ENCODE results near the gene SLX4IP.

The SLX4IP gene

GRCh38 chr20:10434832-10435812, at the start of gene SLX4IP:
Gene SLX4IP (plus strand): TSS chr20:10435305. CDS start chr20:10458205, 22,900 bp downstream.
- TF ChIP-seq CTCF (conservative IDR thresholded peaks at IDR 0.05; ENCODE audit: low read depth, low read length) = no peak
- Histone ChIP-seq H3K4me1 (ENCODE audit: low read depth, poor library complexity, severe bottlenecking) (peaks cover 13% of the 10 kb centered on the region), H2AFZ (ENCODE audit: low read depth) (peak within 1 kb of the TSS; percentile 39), H4K20me1 (ENCODE audit: insufficient read depth) (no peaks in the 10 kb centered on the region), H3K79me2 (ENCODE audit: insufficient read depth, low read depth) (peaks cover 14% of the 10 kb centered on the region; the same call in 1 of the 2 replicates), H3K36me3 (ENCODE audit: insufficient read depth) (no peaks in the 10 kb centered on the region), H3K9ac (peak within 1 kb of the TSS; percentile 94), H3K4me2 (peak within 1 kb of the TSS; percentile 31), H3K27me3 (ENCODE audit: insufficient read depth, low read depth) (no peaks in the 10 kb centered on the region), H3K27ac (peak within 1 kb of the TSS; percentile 89), H3K4me3 (IDR thresholded peaks at IDR 0.05; ENCODE audit: insufficient read depth, low read depth, low read length) (no peak within 1 kb of the TSS)

DNA sequence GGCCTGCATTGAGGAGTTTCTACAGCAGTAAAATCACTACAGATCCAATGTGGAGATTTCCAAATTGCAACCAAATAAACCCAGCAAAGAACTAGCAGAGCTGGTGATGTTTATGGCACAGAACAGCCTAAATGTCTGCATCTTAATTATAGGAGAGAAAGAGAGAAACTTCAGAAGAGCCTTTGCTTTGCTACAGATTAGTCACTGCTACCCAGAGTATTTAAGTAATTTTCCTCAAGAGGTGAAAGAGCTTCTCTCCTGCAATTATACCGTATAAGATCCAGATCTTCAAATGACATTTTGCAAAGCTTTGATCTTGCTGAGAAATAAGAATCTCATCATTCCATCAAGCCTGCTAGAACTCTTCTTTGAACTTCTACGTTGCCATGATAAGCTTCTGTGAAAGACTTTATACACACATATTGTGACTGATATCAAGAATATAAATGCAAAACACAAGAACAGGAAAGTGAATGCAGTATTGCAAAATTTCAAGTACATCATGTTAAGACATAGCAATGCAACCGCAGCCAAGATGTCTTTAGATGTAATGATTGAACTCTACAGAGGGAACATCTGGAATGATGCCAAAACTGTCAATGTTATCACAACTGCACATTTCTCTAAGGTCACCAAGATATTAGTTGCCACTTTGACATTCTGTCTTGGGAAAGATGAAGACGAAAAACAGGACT, 49.1 kb upstream of the SLX4IP start:
- Histone ChIP-seq H3K4me2 (no peak overlapping the region), H3K4me1 (ENCODE audit: low read depth, poor library complexity, severe bottlenecking) (no peaks in the 10 kb centered on the region), H3K36me3 (ENCODE audit: insufficient read depth) (no peaks in the 10 kb centered on the region), H3K27ac (no peak overlapping the region), H3K27me3 (ENCODE audit: insufficient read depth, low read depth) (no peaks in the 10 kb centered on the region), H4K20me1 (ENCODE audit: insufficient read depth) (no peaks in the 10 kb centered on the region), H3K79me2 (ENCODE audit: insufficient read depth, low read depth) (no peaks in the 10 kb centered on the region), H3K4me3 (IDR thresholded peaks at IDR 0.05; ENCODE audit: insufficient read depth, low read depth, low read length) (no peak overlapping the region), H3K9ac (no peak overlapping the region), H2AFZ (ENCODE audit: low read depth) (no peak overlapping the region)
- TF ChIP-seq CTCF (conservative IDR thresholded peaks at IDR 0.05; ENCODE audit: low read depth, low read length) = no peak

DNA sequence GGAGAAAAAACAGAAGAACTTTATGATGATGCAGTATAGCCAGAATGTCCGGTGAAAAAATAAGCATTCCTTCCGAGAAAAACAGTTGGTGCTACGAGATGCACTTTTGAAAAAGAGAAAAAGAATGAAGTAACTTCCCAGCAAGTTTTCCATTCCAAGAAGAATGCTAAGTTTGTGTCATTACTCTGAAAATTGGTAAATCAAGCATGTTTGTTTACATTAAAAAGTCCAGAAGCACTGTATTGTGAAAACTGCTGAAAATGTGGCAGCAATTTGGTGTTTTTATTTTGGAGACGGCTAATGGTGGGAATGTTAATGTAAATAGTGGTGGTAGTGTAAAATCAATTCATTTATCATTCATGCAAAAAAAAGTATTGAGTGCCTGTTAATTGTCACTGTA, 47.4 kb upstream of the SLX4IP start:
- Histone ChIP-seq H2AFZ (ENCODE audit: low read depth) (no peak overlapping the region), H3K4me3 (IDR thresholded peaks at IDR 0.05; ENCODE audit: insufficient read depth, low read depth, low read length) (no peak overlapping the region), H3K79me2 (ENCODE audit: insufficient read depth, low read depth) (no peaks in the 10 kb centered on the region), H3K27me3 (ENCODE audit: insufficient read depth, low read depth) (no peaks in the 10 kb centered on the region), H3K4me2 (no peak overlapping the region), H3K36me3 (ENCODE audit: insufficient read depth) (no peaks in the 10 kb centered on the region), H3K9ac (no peak overlapping the region), H3K4me1 (ENCODE audit: low read depth, poor library complexity, severe bottlenecking) (no peaks in the 10 kb centered on the region), H3K27ac (no peak overlapping the region), H4K20me1 (ENCODE audit: insufficient read depth) (no peaks in the 10 kb centered on the region)
- no peak for TF ChIP-seq CTCF (conservative IDR thresholded peaks at IDR 0.05; ENCODE audit: low read depth, low read length)

DNA sequence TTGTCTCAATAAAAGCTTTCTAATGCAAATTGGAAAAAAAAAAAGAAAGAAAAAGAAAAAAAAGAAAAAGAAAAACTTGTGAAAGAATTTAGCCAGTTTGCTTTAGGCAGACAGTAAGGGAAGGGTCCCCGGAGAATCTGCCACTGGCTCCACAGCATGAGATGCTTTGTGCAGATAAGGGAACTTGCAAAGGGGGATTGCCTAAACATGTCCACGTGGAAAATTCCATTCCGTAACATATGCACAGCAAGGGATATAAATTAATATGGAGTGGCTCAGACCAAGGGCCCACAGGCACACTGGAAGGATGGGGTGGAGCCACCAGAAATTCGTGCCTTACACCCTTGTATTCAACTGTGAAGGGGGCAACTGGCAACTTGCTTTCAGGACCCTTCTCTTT, 46.5 kb upstream of the SLX4IP start:
- Histone ChIP-seq H3K4me1 (ENCODE audit: low read depth, poor library complexity, severe bottlenecking) (no peaks in the 10 kb centered on the region), H3K79me2 (ENCODE audit: insufficient read depth, low read depth) (no peaks in the 10 kb centered on the region), H3K36me3 (ENCODE audit: insufficient read depth) (no peaks in the 10 kb centered on the region), H3K4me2 (no peak overlapping the region), H3K27me3 (ENCODE audit: insufficient read depth, low read depth) (no peaks in the 10 kb centered on the region), H3K9ac (no peak overlapping the region), H3K27ac (no peak overlapping the region), H4K20me1 (ENCODE audit: insufficient read depth) (no peaks in the 10 kb centered on the region), H2AFZ (ENCODE audit: low read depth) (no peak overlapping the region), H3K4me3 (IDR thresholded peaks at IDR 0.05; ENCODE audit: insufficient read depth, low read depth, low read length) (no peak overlapping the region)
- TF ChIP-seq CTCF (conservative IDR thresholded peaks at IDR 0.05; ENCODE audit: low read depth, low read length) = no peak

Measured in KMS-11 (cell line).